DMS114 treated with DMSO at 0.1 percent for 48 hours (cell line): Measurements from ENCODE around the gene GALNT2.

Source experiments
- DNase-seq: peaks from one replicate; lab custom pipeline; 2025; ENCODE audit not compliant: unreplicated experiment; lab: John Stamatoyannopoulos, UW

The GALNT2 gene

GRCh38 chr1:230110971-230111370 lies 43.9 kb downstream of the GALNT2 start:
- DNase-seq: no peak

GRCh38 chr1:230112131-230112701 lies 45.2 kb downstream of the GALNT2 start:
- DNase-seq: no peak

- DNase-seq: no peak
These were observed 45.7 kb downstream of the GALNT2 start for GRCh38 chr1:230112782-230113181.

- DNase-seq: no peak
These were observed 46.2 kb downstream of the GALNT2 start for GRCh38 chr1:230113235-230113592.

GRCh38 chr1:230113593-230114236 lies 46.7 kb downstream of the GALNT2 start:
- no peak for DNase-seq

GRCh38 chr1:230114237-230114651 lies 47.2 kb downstream of the GALNT2 start:
- DNase-seq: no peak

GRCh38 chr1:230117694-230118093 lies 50.7 kb downstream of the GALNT2 start:
- no peak for DNase-seq

GRCh38 chr1:230119340-230119739 lies 52.3 kb downstream of the GALNT2 start:
- no peak for DNase-seq

GRCh38 chr1:230120289-230120920 lies 53.4 kb downstream of the GALNT2 start:
- no peak for DNase-seq

- peak; percentile 5 for DNase-seq
These were observed 53.9 kb downstream of the GALNT2 start for GRCh38 chr1:230120921-230121381.

GRCh38 chr1:230121950-230122349 lies 54.9 kb downstream of the GALNT2 start:
- no peak for DNase-seq

GRCh38 chr1:230122366-230123279 lies 55.6 kb downstream of the GALNT2 start:
- no peak for DNase-seq

- no peak for DNase-seq
These were observed 56.5 kb downstream of the GALNT2 start for GRCh38 chr1:230123280-230124185.

GRCh38 chr1:230124186-230125128 lies 57.4 kb downstream of the GALNT2 start:
- DNase-seq: no peak

GRCh38 chr1:230125141-230125540 lies 58.1 kb downstream of the GALNT2 start:
- no peak for DNase-seq

- DNase-seq: no peak
These were observed 58.8 kb downstream of the GALNT2 start for GRCh38 chr1:230125640-230126528.

GRCh38 chr1:230126529-230127104 lies 59.6 kb downstream of the GALNT2 start:
- no peak for DNase-seq
